ENCODE measurements around the gene TEX2.

- TF ChIP-seq EZH2 (IDR thresholded peaks at IDR 0.05; ENCODE audit: borderline replicate concordance, insufficient read depth, low read depth, low read length, poor library complexity, severe bottlenecking) (no peak), CTCF (IDR thresholded peaks at IDR 0.05) (no peak)
These were observed 92.0 kb downstream of the TEX2 start for GRCh38 chr17:64171041-64171440.
